Astrocyte (in vitro differentiated cells and primary cell): ENCODE measurements around the gene PTPRT. TPM values are rescaled to one million over a fixed set of nuclear protein-coding genes. Genes with fewer than 3 reads are reported as not detected.

ENCODE experiments used
- DNase-seq: peaks from one replicate; pipeline ENCODE4 v3.0.0-alpha.2; 2010; ENCODE audit warnings: low read depth
- FAIRE-seq: peaks from 2 replicates; lab custom pipeline; 2011; peaks lifted over from hg19 to GRCh38; lab: Jason Lieb, UNC
- H2AFZ ChIP-seq: 2 replicates; pipeline ENCODE4 v1.6.0; 2012; ENCODE audit warnings: low read depth, low read length, inconsistent platforms
- H3K27ac ChIP-seq: 2 replicates; pipeline ENCODE4 v1.5.1; 2011; ENCODE audit warnings: low read depth, low read length, inconsistent platforms
- H3K27me3 ChIP-seq: 2 replicates; pipeline ENCODE4 v1.6.0; 2011; ENCODE audit warnings: low read length, inconsistent platforms; ENCODE audit not compliant: insufficient read depth
- H3K36me3 ChIP-seq: 2 replicates; pipeline ENCODE4 v1.5.1; 2011; ENCODE audit warnings: low read length, inconsistent platforms; ENCODE audit not compliant: insufficient read depth
- H3K4me1 ChIP-seq: 2 replicates; pipeline ENCODE4 v1.5.1; 2011; ENCODE audit warnings: low read length, inconsistent platforms; ENCODE audit not compliant: insufficient read depth
- H3K4me2 ChIP-seq: 2 replicates; pipeline ENCODE4 v1.6.0; 2012; ENCODE audit warnings: low read length, inconsistent platforms
- H3K4me3 ChIP-seq: 2 replicates; pipeline ENCODE4 v1.5.1; 2011; ENCODE audit warnings: low read depth, mild to moderate bottlenecking, low read length, inconsistent platforms; ENCODE audit not compliant: insufficient read depth
- H3K79me2 ChIP-seq: 2 replicates; pipeline ENCODE4 v1.6.0; 2012; ENCODE audit warnings: mild to moderate bottlenecking, low read length, inconsistent platforms; ENCODE audit not compliant: insufficient read depth
- H3K9ac ChIP-seq: 2 replicates; pipeline ENCODE4 v1.6.0; 2012; ENCODE audit warnings: mild to moderate bottlenecking, low read length, inconsistent platforms
- H3K9me3 ChIP-seq: 2 replicates; pipeline ENCODE4 v1.5.1; 2012; ENCODE audit warnings: low read depth, mild to moderate bottlenecking, low read length, inconsistent platforms; ENCODE audit not compliant: insufficient read depth
- H4K20me1 ChIP-seq: 2 replicates; pipeline ENCODE4 v1.6.0; 2012; ENCODE audit warnings: low read length, inconsistent platforms; ENCODE audit not compliant: insufficient read depth
- H3K27ac Mint-ChIP-seq: one replicate; pipeline ENCODE4 v1.8.0; 2021; ENCODE audit warnings: mild to moderate bottlenecking, mixed read lengths; ENCODE audit not compliant: unreplicated experiment
- H3K27me3 Mint-ChIP-seq: one replicate; pipeline ENCODE4 v1.8.0; 2021; ENCODE audit warnings: low read depth, mixed read lengths; ENCODE audit not compliant: unreplicated experiment
- H3K36me3 Mint-ChIP-seq: one replicate; pipeline ENCODE4 v1.8.0; 2021; ENCODE audit warnings: low read depth, mixed read lengths; ENCODE audit not compliant: unreplicated experiment
- H3K4me1 Mint-ChIP-seq: one replicate; pipeline ENCODE4 v1.8.0; 2021; ENCODE audit warnings: low read depth, mixed read lengths; ENCODE audit not compliant: unreplicated experiment
- H3K4me3 Mint-ChIP-seq: one replicate; pipeline ENCODE4 v1.8.0; 2021; ENCODE audit warnings: mild to moderate bottlenecking, moderate library complexity, mixed read lengths; ENCODE audit not compliant: unreplicated experiment
- H3K9me3 Mint-ChIP-seq: one replicate; pipeline ENCODE4 v1.8.0; 2021; ENCODE audit warnings: mild to moderate bottlenecking, mixed read lengths; ENCODE audit not compliant: unreplicated experiment
- EZH2 ChIP-seq: IDR thresholded peaks from 2 replicates; pipeline ENCODE4 v1.6.1; 2012; ENCODE audit warnings: mild to moderate bottlenecking, low read length, inconsistent platforms; ENCODE audit not compliant: insufficient read depth
- total RNA-seq: library from RNA; stranded (reverse); gene quantifications from 2 replicates; pipeline ENCODE4 v1.2.1, GENCODE V29; 2021
- TF ChIP-seq, protein P1 (sequence below): IDR thresholded peaks from 2 replicates; pipeline ENCODE4 v1.5.1; 2011; ENCODE audit warnings: low read depth, mild to moderate bottlenecking, inconsistent platforms, low read length, moderate library complexity; ENCODE audit not compliant: insufficient read depth

The PTPRT gene
- total RNA-seq, 1 donor from 2014 or later: 0.25 TPM

GRCh38 chr20:42986143-42986773, 203.4 kb downstream of the PTPRT start:
- peaks cover 8% of the 10 kb centered on the region for H3K9me3 ChIP-seq
- H3K79me2 ChIP-seq: no peaks in the 10 kb centered on the region
- no peaks in the 10 kb centered on the region for H3K4me1 ChIP-seq
- Mint-ChIP-seq H3K27ac (no peak overlapping the region), H3K27me3 (no peaks in the 10 kb centered on the region), H3K9me3 (peaks cover 23% of the 10 kb centered on the region), H3K36me3 (no peaks in the 10 kb centered on the region), H3K4me3 (no peak overlapping the region), H3K4me1 (no peaks in the 10 kb centered on the region)
- no peak for DNase-seq
- no peak for FAIRE-seq
- TF ChIP-seq, protein P1, sequence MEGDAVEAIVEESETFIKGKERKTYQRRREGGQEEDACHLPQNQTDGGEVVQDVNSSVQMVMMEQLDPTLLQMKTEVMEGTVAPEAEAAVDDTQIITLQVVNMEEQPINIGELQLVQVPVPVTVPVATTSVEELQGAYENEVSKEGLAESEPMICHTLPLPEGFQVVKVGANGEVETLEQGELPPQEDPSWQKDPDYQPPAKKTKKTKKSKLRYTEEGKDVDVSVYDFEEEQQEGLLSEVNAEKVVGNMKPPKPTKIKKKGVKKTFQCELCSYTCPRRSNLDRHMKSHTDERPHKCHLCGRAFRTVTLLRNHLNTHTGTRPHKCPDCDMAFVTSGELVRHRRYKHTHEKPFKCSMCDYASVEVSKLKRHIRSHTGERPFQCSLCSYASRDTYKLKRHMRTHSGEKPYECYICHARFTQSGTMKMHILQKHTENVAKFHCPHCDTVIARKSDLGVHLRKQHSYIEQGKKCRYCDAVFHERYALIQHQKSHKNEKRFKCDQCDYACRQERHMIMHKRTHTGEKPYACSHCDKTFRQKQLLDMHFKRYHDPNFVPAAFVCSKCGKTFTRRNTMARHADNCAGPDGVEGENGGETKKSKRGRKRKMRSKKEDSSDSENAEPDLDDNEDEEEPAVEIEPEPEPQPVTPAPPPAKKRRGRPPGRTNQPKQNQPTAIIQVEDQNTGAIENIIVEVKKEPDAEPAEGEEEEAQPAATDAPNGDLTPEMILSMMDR: no peak
- no peak for TF ChIP-seq EZH2
- no peaks in the 10 kb centered on the region for H4K20me1 ChIP-seq
- H2AFZ ChIP-seq: no peak overlapping the region
- H3K4me3 ChIP-seq: no peak overlapping the region
- no peak overlapping the region for H3K4me2 ChIP-seq
- no peak overlapping the region for H3K27ac ChIP-seq
- no peaks in the 10 kb centered on the region for H3K27me3 ChIP-seq
- H3K9ac ChIP-seq: no peak overlapping the region
- H3K36me3 ChIP-seq: no peaks in the 10 kb centered on the region

GRCh38 chr20:42985628-42986027, 204.1 kb downstream of the PTPRT start:
- Mint-ChIP-seq H3K4me3 (no peak overlapping the region), H3K9me3 (peaks cover 23% of the 10 kb centered on the region), H3K27me3 (no peaks in the 10 kb centered on the region), H3K27ac (no peak overlapping the region), H3K36me3 (no peaks in the 10 kb centered on the region), H3K4me1 (no peaks in the 10 kb centered on the region)
- Histone ChIP-seq H2AFZ (no peak overlapping the region), H3K9me3 (peaks cover 8% of the 10 kb centered on the region), H3K36me3 (no peaks in the 10 kb centered on the region), H3K4me3 (no peak overlapping the region), H3K4me1 (no peaks in the 10 kb centered on the region), H3K9ac (no peak overlapping the region), H3K27ac (no peak overlapping the region), H3K4me2 (no peak overlapping the region), H4K20me1 (no peaks in the 10 kb centered on the region), H3K27me3 (no peaks in the 10 kb centered on the region), H3K79me2 (no peaks in the 10 kb centered on the region)
- no peak for FAIRE-seq
- TF ChIP-seq, protein P1: no peak
- TF ChIP-seq EZH2: no peak
- DNase-seq: no peak

GRCh38 chr20:42982218-42982617, 207.5 kb downstream of the PTPRT start:
- Histone ChIP-seq H3K79me2 (no peaks in the 10 kb centered on the region), H4K20me1 (no peaks in the 10 kb centered on the region), H3K9me3 (peaks cover 8% of the 10 kb centered on the region), H3K9ac (no peak overlapping the region), H3K4me2 (no peak overlapping the region), H3K4me1 (no peaks in the 10 kb centered on the region), H3K36me3 (no peaks in the 10 kb centered on the region), H2AFZ (no peak overlapping the region), H3K27ac (no peak overlapping the region), H3K27me3 (no peaks in the 10 kb centered on the region), H3K4me3 (no peak overlapping the region)
- Mint-ChIP-seq H3K36me3 (no peaks in the 10 kb centered on the region), H3K9me3 (peaks cover 17% of the 10 kb centered on the region), H3K4me3 (no peak overlapping the region), H3K4me1 (no peaks in the 10 kb centered on the region), H3K27me3 (no peaks in the 10 kb centered on the region), H3K27ac (no peak overlapping the region)
- FAIRE-seq (no peak), DNase-seq (no peak)
- TF ChIP-seq EZH2: no peak
- TF ChIP-seq, protein P1: no peak
